Neuron (in vitro differentiated cells): Measurements from ENCODE around the gene BTRC.

Experiments used
- H2AFZ ChIP-seq: one replicate; pipeline ENCODE4 v1.6.1; 2013; ENCODE audit warnings: low read depth, mild to moderate bottlenecking, inconsistent platforms, low read length, moderate library complexity
- H3K27me3 ChIP-seq: one replicate; pipeline ENCODE4 v1.6.1; 2013; ENCODE audit warnings: low read length; ENCODE audit not compliant: insufficient read depth
- H3K36me3 ChIP-seq: one replicate; pipeline ENCODE4 v1.6.1; 2013; ENCODE audit warnings: low read length; ENCODE audit not compliant: insufficient read depth
- H3K4me1 ChIP-seq: one replicate; pipeline ENCODE4 v1.6.1; 2013; ENCODE audit warnings: low read length; ENCODE audit not compliant: insufficient read depth
- H3K4me3 ChIP-seq: 2 replicates; pipeline ENCODE4 v1.5.1; 2013; ENCODE audit warnings: mild to moderate bottlenecking, low read length, moderate library complexity
- H3K9me3 ChIP-seq: one replicate; pipeline ENCODE4 v1.6.1; 2013; ENCODE audit warnings: low read length

BTRC gene

GRCh38 chr10:101466016-101466912 lies 112.3 kb downstream of the BTRC start:
- Histone ChIP-seq H3K27me3 (no peaks in the 10 kb centered on the region), H3K4me1 (peaks cover 37% of the 10 kb centered on the region), H3K4me3 (no peak overlapping the region), H3K9me3 (no peaks in the 10 kb centered on the region), H3K36me3 (no peaks in the 10 kb centered on the region), H2AFZ (no peak overlapping the region)

- Histone ChIP-seq H3K4me1 (peaks cover 37% of the 10 kb centered on the region), H3K36me3 (no peaks in the 10 kb centered on the region), H3K9me3 (no peaks in the 10 kb centered on the region), H3K4me3 (no peak overlapping the region), H3K27me3 (no peaks in the 10 kb centered on the region), H2AFZ (no peak overlapping the region)
These were observed 113.4 kb downstream of the BTRC start for GRCh38 chr10:101467286-101467770.

GRCh38 chr10:101468159-101468558 lies 114.2 kb downstream of the BTRC start:
- Histone ChIP-seq H3K9me3 (no peaks in the 10 kb centered on the region), H3K27me3 (no peaks in the 10 kb centered on the region), H3K4me1 (peaks cover 37% of the 10 kb centered on the region), H3K4me3 (no peak overlapping the region), H3K36me3 (no peaks in the 10 kb centered on the region), H2AFZ (no peak overlapping the region)

GRCh38 chr10:101476383-101476782 lies 122.4 kb downstream of the BTRC start:
- Histone ChIP-seq H3K27me3 (no peaks in the 10 kb centered on the region), H2AFZ (no peak overlapping the region), H3K36me3 (no peaks in the 10 kb centered on the region), H3K4me1 (no peaks in the 10 kb centered on the region), H3K9me3 (peaks cover 2% of the 10 kb centered on the region), H3K4me3 (no peak overlapping the region)

GRCh38 chr10:101478956-101479355 lies 125.0 kb downstream of the BTRC start:
- H2AFZ ChIP-seq = no peak overlapping the region
- no peaks in the 10 kb centered on the region for H3K4me1 ChIP-seq
- H3K9me3 ChIP-seq = peaks cover 2% of the 10 kb centered on the region
- no peaks in the 10 kb centered on the region for H3K36me3 ChIP-seq
- no peaks in the 10 kb centered on the region for H3K27me3 ChIP-seq
- no peak overlapping the region for H3K4me3 ChIP-seq

- H3K9me3 ChIP-seq = peaks cover 2% of the 10 kb centered on the region
- no peak overlapping the region for H2AFZ ChIP-seq
- H3K27me3 ChIP-seq = no peaks in the 10 kb centered on the region
- no peak overlapping the region for H3K4me3 ChIP-seq
- peaks cover 8% of the 10 kb centered on the region for H3K4me1 ChIP-seq
- no peaks in the 10 kb centered on the region for H3K36me3 ChIP-seq
These were observed 127.3 kb downstream of the BTRC start for GRCh38 chr10:101481256-101481655.

- H3K27me3 ChIP-seq = no peaks in the 10 kb centered on the region
These were observed 128.6 kb downstream of the BTRC start for GRCh38 chr10:101482568-101482967.

GRCh38 chr10:101484175-101484745 lies 130.3 kb downstream of the BTRC start:
- H2AFZ ChIP-seq = no peak overlapping the region
- no peaks in the 10 kb centered on the region for H3K36me3 ChIP-seq
- no peak overlapping the region for H3K4me3 ChIP-seq
- peaks cover 2% of the 10 kb centered on the region for H3K9me3 ChIP-seq
- H3K27me3 ChIP-seq = no peaks in the 10 kb centered on the region
- peaks cover 27% of the 10 kb centered on the region for H3K4me1 ChIP-seq

More at GRCh38 chr10:101482568-101482967, 128.6 kb downstream of the BTRC start:
- Histone ChIP-seq H3K36me3 (no peaks in the 10 kb centered on the region), H2AFZ (no peak overlapping the region), H3K4me1 (peaks cover 19% of the 10 kb centered on the region), H3K9me3 (peaks cover 2% of the 10 kb centered on the region), H3K4me3 (no peak overlapping the region)

GRCh38 chr10:101485207-101485606 lies 131.2 kb downstream of the BTRC start:
- Histone ChIP-seq H3K36me3 (no peaks in the 10 kb centered on the region), H3K27me3 (no peaks in the 10 kb centered on the region), H3K9me3 (peaks cover 2% of the 10 kb centered on the region), H2AFZ (no peak overlapping the region), H3K4me1 (peaks cover 36% of the 10 kb centered on the region), H3K4me3 (no peak overlapping the region)

GRCh38 chr10:101485681-101486554 lies 132.0 kb downstream of the BTRC start:
- H3K27me3 ChIP-seq = no peaks in the 10 kb centered on the region
- H3K4me3 ChIP-seq = peak overlapping the region; percentile 52
- peak overlapping the region; percentile 66 for H2AFZ ChIP-seq
- no peaks in the 10 kb centered on the region for H3K9me3 ChIP-seq
- H3K4me1 ChIP-seq = peaks cover 36% of the 10 kb centered on the region
- no peaks in the 10 kb centered on the region for H3K36me3 ChIP-seq

- Histone ChIP-seq H3K4me1 (peaks cover 36% of the 10 kb centered on the region), H3K27me3 (no peaks in the 10 kb centered on the region), H3K9me3 (no peaks in the 10 kb centered on the region), H3K4me3 (no peak overlapping the region), H2AFZ (no peak overlapping the region), H3K36me3 (no peaks in the 10 kb centered on the region)
These were observed 133.4 kb downstream of the BTRC start for GRCh38 chr10:101487399-101487798.

- Histone ChIP-seq H3K27me3 (no peaks in the 10 kb centered on the region), H2AFZ (no peak overlapping the region), H3K4me1 (peaks cover 45% of the 10 kb centered on the region), H3K9me3 (no peaks in the 10 kb centered on the region), H3K4me3 (no peak overlapping the region), H3K36me3 (no peaks in the 10 kb centered on the region)
These were observed 135.4 kb downstream of the BTRC start for GRCh38 chr10:101489355-101489754.

- H2AFZ ChIP-seq = no peak overlapping the region
- no peaks in the 10 kb centered on the region for H3K36me3 ChIP-seq
- H3K27me3 ChIP-seq = no peaks in the 10 kb centered on the region
- H3K9me3 ChIP-seq = no peaks in the 10 kb centered on the region
- H3K4me1 ChIP-seq = peaks cover 45% of the 10 kb centered on the region
- no peak overlapping the region for H3K4me3 ChIP-seq
These were observed 136.1 kb downstream of the BTRC start for GRCh38 chr10:101490026-101490425.
